NB4 (cell line): ENCODE measurements around the gene ENDOU.
A peak's percentile ranks its signal among the peaks of the same experiment; 100 is the strongest.

Source experiments
- CTCF ChIP-seq: IDR thresholded peaks from one replicate; pipeline ENCODE4 v1.5.1; 2012; ENCODE audit warnings: low read depth, low read length
- MYC ChIP-seq: IDR thresholded peaks from 2 replicates; pipeline ENCODE4 v1.6.1; 2011; ENCODE audit warnings: low read depth, low read length
- POLR2A ChIP-seq: IDR thresholded peaks from 2 replicates; pipeline ENCODE4 v1.6.1; 2011; ENCODE audit warnings: mild to moderate bottlenecking; ENCODE audit not compliant: insufficient read length; ENCODE audit errors: extremely low read depth

GRCh38 chr12:47717443-47718193, 7.7 kb downstream of the ENDOU start:
- TF ChIP-seq CTCF, result peak; percentile 90
- no peak for TF ChIP-seq POLR2A
- TF ChIP-seq MYC, result no peak; the same call in 1 of the 2 replicates
